HG03139 (cell line): Measurements from ENCODE around the gene MMP28.

ENCODE experiments used
- ATAC-seq: cut with Tn5 transposase; IDR thresholded peaks from one replicate; pipeline ENCODE4 v1.9.1; 2021; ENCODE audit not compliant: unreplicated experiment

Gene MMP28

DNA sequence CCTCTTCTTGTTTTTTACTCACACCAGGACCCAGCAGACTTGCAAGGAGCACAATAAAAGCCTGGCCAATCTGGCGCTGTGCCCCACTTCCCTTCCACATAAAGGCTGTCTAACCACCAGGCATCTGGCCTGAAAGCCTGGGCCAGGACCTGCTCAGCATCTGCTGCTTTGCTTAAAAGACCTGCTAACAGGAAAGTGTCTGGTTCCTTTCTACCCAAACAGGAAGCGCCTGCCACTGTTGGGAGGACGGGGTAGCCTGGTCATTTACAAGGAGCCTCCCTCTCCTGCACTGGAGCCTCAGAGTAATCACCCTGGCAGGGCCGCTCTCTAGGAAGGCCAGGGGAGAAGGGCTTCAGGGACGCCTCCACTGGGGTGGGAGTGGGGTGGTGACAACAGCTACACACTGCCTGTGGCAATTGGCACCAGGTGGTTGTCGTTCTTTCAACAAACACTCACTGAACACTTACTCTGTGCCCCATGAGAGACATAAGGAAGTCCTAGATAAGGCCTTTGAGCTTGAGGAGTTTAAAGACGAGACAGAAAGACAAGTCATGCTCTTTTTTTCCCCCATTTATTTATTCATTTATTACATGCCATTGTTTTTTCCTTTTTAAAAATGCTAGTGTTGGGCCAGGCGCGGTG, 6.3 kb upstream of the MMP28 start:
- no peak for ATAC-seq

- no peak for ATAC-seq
Measured at GRCh38 chr17:35799942-35800341, 4.5 kb upstream of the MMP28 start.

- ATAC-seq: no peak
Measured at GRCh38 chr17:35797918-35798317, 2.5 kb upstream of the MMP28 start.

DNA sequence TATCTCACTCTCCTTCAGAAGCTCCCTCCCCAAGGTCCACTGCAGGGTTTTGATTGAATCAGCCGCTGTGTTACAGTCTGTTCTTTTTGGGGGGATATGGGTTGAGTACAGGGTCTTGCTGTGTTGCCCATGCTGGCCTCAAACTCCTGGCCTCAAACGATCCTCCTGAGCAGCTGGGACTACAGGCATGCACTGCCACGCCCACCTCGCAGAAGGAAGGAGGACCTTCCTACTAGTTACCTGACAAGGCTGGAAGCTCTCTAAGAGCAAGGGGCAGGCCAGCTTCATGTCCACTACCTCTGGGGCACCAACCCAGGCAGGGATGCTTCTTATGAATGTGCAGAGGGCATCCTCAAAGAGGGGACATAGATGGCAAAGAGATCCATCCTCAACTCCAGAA, 1.9 kb upstream of the MMP28 start:
- ATAC-seq: no peak

DNA sequence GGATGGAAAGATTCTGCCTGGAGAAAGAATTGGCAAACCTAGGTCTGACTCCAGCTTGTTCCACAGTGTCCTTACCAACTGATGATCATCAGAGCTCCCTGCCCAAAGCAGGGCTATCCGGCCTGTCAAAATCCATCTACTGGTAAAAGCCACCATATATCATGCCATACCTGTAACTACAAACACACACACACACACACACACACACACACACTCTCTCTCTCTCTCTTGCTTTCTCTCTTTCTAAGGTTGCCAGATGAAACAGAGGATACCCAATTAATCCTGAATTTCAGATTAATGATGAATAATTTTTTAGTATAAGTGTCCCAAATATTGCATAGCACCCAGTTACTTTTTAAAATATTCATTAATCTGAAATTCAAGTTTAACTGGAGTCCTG, 1.5 kb upstream of the MMP28 start:
- no peak for ATAC-seq

DNA sequence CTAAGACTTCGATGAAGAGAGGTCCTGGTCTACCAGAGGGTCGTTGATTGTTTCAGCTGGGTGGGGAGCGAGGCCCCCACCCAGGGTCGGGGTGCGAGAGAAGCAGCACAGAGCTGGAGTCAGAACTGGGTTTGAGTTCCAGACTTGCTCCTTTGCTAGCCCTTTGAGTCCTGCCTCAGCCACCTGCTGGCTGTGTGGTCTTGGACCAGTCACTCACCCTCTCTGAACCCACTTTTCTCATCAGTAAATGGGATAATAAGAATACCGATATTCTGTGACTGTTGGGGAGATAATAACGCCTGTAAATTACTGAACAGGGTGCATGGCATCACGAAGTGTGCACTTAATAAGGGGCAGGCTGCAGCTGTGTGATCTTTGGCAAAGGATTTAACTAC, 427 bp upstream of the MMP28 start:
- ATAC-seq: no peak

GRCh38 chr17:35793257-35793656, 2.2 kb downstream of the MMP28 start:
- no peak for ATAC-seq

GRCh38 chr17:35791681-35792350, 3.6 kb downstream of the MMP28 start:
- no peak for ATAC-seq

GRCh38 chr17:35790841-35791240, 4.6 kb downstream of the MMP28 start:
- no peak for ATAC-seq

- ATAC-seq: no peak
Measured at GRCh38 chr17:35788477-35789368, 6.7 kb downstream of the MMP28 start.

DNA sequence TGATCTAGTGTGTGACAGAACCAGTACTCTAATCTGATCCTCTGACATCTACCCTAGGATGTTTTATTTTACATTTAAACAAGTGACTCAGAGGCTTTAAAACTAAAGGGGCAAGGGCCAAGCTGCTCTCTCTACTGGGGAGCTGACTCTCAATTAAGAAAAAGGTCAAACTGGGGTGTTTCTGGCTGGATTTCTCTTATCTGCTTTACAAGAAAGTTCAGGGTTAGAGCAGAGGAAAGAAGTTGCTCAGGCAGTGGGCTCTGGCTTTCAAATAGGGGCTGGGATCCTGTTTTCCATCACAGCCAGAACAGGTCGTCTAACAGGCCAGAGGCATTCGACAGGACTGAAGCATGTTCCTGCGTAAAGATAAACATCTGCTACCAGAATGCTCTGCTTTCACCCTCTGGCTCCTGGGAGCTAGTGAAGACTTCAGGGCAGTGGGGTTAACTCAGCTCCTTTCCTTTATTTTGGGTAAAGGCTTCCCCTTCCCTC, 8.5 kb downstream of the MMP28 start:
- ATAC-seq: no peak

- no peak for ATAC-seq
Measured at GRCh38 chr17:35784895-35785294, 10.5 kb downstream of the MMP28 start.

- ATAC-seq: no peak
Measured at GRCh38 chr17:35780950-35781349, 14.5 kb downstream of the MMP28 start.

DNA sequence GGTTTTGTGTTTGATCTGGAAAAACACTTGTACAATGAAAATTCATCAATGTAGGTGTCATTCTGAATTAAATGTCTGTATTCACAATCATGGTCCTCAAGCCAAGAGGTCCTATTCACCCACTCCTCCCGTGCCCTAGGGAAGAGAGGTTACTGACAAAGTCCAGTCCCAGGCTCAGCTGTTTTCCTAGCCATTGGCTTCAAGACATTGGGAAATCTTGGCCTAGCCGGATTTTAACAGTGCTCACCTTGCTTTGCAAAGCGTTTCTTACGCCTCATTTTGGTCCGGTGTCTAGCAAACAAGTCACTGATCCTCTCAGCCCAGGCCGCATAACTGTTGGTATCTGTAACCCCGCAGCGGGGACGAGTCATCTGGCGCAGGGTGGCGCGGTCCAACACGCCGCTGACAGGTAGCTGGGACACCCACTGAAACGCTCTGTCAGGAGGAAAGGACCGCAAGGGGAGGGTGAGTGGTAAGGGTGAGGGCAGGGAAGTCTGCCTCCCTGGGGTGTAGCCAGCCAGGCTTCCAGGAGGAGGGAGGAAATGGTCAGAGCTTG, 16.7 kb downstream of the MMP28 start:
- ATAC-seq: no peak

- ATAC-seq: no peak
Measured at GRCh38 chr17:35775583-35775982, 19.9 kb downstream of the MMP28 start.

DNA sequence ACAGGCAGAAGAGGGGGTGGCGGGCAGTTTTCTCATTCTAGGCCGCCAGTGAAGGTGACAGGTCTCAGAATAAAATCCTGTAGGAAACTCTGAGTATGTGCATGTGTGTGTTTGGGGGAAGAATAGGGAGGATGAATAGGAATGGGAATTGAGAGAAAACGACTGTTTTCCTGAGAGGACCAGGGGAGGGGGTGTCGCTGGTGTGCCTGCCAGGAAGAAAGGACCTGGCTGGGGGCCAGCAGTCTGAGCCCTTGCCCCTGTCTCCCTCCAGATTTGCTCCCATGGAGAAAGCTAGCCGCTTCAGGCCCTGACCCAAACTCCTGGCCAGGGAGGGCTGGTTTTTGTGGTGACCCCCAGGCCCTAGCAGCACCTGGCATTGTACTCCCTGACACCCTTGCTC, 20.4 kb downstream of the MMP28 start:
- no peak for ATAC-seq

DNA sequence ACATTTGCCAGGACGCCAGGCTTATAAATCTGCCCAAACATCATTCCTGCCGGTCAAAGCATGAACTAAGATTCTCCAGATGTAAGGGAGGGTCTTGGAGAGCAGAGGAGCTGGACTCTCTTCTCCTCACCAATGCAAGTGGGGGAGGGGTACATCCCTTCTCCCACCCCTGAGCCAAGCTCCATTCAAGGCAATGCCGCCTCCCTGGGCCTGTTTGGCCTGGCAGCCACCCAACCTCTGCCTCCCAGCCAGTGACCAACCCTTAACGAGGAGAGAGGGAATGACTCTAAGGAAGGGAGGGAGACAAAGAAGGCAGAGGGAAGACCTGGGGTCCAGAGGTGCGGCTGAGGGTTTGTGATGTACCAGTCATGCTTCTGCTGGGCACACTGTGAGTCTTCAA, 20.9 kb downstream of the MMP28 start:
- ATAC-seq: no peak

DNA sequence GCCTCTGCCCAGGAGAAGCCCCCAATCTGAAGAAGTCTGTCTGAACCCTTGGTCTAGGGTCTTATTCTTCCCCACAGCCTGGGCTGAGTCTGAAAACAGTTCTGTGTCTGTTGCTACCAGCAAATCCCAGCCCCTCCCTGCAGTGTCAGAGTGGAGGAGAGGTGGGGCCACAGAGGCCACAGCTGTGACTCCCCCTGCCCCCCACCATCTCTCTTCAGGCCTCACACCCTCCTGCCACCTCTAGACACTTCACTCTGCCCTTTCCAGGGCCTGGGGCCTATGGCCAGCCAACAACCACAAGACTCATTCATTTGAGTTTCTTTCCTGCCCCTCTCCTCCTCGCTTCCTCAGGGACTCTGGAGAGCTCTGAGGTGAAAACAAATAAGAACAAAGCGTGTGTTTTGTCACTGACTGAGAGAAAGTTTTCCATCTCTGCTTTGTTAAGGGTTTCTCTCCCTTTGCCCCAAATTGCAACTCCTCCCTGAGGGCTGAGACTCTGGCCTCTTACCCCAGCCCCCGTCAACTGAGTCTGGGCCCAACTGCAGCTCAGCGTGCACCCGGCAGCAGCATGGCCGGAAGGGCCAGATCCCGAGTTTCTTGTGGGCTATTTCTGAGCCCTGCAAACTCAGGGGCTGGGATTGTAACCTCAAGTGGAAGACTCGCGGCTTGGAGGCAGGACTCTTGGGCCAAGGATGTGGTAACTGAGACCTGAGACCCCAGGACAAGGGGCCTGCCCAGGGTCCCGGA, 21.6 kb downstream of the MMP28 start:
- ATAC-seq: no peak

GRCh38 chr17:35773129-35773528, 22.3 kb downstream of the MMP28 start:
- ATAC-seq: no peak

GRCh38 chr17:35769895-35770486, 25.4 kb downstream of the MMP28 start:
- ATAC-seq: no peak
